Measurements from ENCODE around the gene ALOX5AP.
A peak's percentile ranks its signal among the peaks of the same experiment; 100 is the strongest.

ALOX5AP gene

DNA sequence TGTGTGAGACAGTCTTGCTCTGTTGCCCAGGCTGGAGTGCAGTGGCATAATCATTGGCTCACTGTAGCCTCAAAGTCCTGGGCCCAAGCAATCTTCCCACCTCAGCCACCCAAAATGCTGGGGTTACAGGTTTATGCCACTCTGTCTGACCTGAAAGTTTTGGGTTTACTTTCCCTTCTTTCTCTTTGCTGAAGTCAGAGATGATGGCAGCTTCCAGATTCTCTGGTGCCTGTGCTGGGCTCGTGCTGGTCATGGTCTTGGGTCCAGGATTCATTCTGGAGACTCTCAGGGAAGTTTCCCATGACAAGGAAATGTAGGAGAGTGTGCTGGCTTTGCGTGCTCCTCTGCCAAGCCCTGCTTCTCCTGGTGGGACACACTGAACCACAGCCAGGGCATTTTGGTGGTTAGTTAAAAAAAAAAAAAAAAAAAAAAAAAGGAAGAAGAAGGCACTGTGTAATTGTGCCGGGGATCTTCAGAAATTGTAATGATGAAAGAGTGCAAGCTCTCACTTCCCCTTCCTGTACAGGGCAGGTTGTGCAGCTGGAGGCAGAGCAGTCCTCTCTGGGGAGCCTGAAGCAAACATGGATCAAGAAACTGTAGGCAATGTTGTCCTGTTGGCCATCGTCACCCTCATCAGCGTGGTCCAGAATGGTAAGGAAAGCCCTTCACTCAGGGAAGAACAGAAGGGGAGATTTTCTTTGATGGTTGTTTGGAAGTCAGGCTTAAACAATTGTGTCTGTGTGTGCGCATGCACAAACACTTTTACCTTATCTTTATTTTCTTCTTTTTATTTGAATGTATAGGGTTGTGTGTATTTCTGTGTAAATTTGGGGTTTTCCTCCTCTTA, at the start of gene ALOX5AP:
ALOX5AP (plus strand) TSS at position 519 of the 847 bp plus-strand sequence; CDS start at position 582, 63 bp downstream.
- peaks cover 0 to 21% (median 13%) of the 10 kb centered on the region in 11 experiments; a peak in 9 of 22 replicates for H4K20me1 ChIP-seq
- H3K4me2 ChIP-seq, result peak within 1 kb of the TSS; percentile 74 to 99 (median 97)
- peak within 1 kb of the TSS; percentile 66 to 100 (median 98); a peak in 21 of 22 replicates for H3K27ac ChIP-seq
- H3K4me1 ChIP-seq, result peaks cover 61 to 83% (median 70%) of the 10 kb centered on the region in 10 experiments
- H3K4me3 ChIP-seq, result peak within 1 kb of the TSS; percentile 42 to 90 (median 73)
- no peaks in the 10 kb centered on the region for H3K9me3 ChIP-seq (replicated peaks in 1 of 11)
- peak; percentile 10 to 98 (median 90); a peak in 19 of 22 replicates for TF ChIP-seq Cebpa-rat (IDR thresholded peaks at IDR 0.05)
- H3K36me3 ChIP-seq, result peaks cover 0 to 42% (median 30%) of the 10 kb centered on the region in 11 experiments; a peak in 13 of 22 replicates
- 0 out of 22 replicates have a peak, but pooled peaks cover 0 to 5% (median 0%) of the 10 kb centered on the region in 11 experiments for H3K27me3 ChIP-seq
- H3K9ac ChIP-seq, result peak within 1 kb of the TSS; percentile 71 to 99 (median 92)

DNA sequence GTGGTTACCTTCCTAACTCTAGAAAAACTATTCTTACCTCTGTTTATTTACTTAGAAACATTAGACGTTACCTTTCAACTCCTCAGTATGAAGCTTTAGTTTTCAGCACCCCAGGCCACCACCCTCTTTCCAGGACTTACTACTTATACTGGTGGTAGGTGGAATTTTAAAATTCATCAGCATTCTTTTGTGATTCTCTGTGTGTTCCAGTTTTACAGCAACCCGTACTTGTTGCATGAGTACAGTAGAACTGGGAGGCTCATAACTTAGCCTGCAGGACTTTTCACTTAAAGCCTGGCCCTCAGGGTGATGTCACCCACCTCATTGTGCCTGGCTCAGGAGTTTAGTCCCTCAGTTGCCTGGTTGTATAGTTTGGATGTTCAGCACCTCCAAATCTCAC, 49.4 kb upstream of the ALOX5AP start:
- peaks cover 16 to 60% (median 37%) of the 10 kb centered on the region in 10 experiments for H3K4me1 ChIP-seq
- peak overlapping the region in 4 of 11 experiments; percentile 8 to 35 (median 16); a peak in 5 of 22 replicates for H3K4me2 ChIP-seq
- no peak overlapping the region; a peak in 1 of 22 replicates for H3K27ac ChIP-seq
- no peaks in the 10 kb centered on the region for H4K20me1 ChIP-seq
- no peak for TF ChIP-seq Cebpa-rat (IDR thresholded peaks at IDR 0.05)
- H3K27me3 ChIP-seq, result no peaks in the 10 kb centered on the region
- no peak overlapping the region for H3K9ac ChIP-seq
- H3K36me3 ChIP-seq, result no peaks in the 10 kb centered on the region
- H3K9me3 ChIP-seq (replicated peaks in 1 of 11), result peaks cover 0 to 5% (median 0%) of the 10 kb centered on the region in 11 experiments; a peak in 1 of 22 replicates
- no peak overlapping the region for H3K4me3 ChIP-seq

DNA sequence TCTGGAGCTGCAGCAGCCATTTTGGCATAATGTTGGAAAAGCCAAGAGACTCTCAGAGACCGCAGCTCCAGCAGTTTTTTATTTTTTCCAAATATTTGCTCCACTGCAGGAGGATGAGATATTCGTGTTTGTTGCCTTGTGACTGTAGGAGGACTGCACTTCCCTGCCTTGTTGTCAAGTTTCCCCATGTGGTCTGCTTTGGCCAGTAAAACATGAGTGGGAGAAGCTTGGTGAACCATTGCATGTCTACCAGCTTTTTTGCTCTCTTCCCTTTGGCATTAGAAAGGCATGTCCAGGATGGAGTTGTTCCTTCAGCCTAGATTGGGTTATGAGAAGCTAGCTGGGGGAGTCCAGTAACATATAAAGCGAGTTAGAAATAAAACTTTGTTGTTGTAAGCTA, 47.7 kb upstream of the ALOX5AP start:
- Histone ChIP-seq H3K9ac (no peak overlapping the region), H3K9me3 (replicated peaks in 1 of 11) (peaks cover 0 to 5% (median 0%) of the 10 kb centered on the region in 11 experiments; a peak in 1 of 22 replicates), H3K4me3 (no peak overlapping the region), H3K4me2 (0 out of 22 replicates have a peak overlapping the region, but pooled peaks of 1 of the 11 experiments have one; percentile 12), H3K36me3 (no peaks in the 10 kb centered on the region), H3K27ac (no peak overlapping the region), H3K4me1 (peaks cover 21 to 60% (median 37%) of the 10 kb centered on the region in 10 experiments), H4K20me1 (no peaks in the 10 kb centered on the region), H3K27me3 (no peaks in the 10 kb centered on the region)
- no peak for TF ChIP-seq Cebpa-rat (IDR thresholded peaks at IDR 0.05)

DNA sequence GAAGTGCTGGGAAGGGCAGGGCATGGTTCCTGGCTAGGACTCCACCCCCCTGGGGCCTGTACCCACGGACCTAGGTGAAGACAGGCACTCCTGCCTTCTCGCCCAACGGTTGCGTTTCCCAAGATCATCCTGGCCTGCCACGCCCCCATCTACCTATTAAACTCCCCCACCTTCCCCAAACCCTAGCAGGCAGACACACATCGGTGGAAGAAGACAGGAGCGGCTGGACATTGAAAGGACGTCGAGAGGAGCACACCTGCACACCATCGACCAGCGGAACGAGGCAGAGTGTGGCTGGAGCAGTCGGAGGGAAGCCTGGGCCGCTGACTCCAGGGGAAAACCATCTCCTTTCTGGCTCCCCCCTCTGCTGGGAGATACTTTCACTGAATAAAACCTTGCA, 45.6 kb upstream of the ALOX5AP start:
- Histone ChIP-seq H3K36me3 (no peaks in the 10 kb centered on the region), H3K4me2 (peak overlapping the region; percentile 77 to 97 (median 89)), H4K20me1 (no peaks in the 10 kb centered on the region), H3K9ac (peak overlapping the region; percentile 53 to 83 (median 79); a peak in 21 of 22 replicates), H3K27me3 (no peaks in the 10 kb centered on the region), H3K4me1 (peaks cover 21 to 74% (median 39%) of the 10 kb centered on the region in 10 experiments), H3K27ac (peak overlapping the region; percentile 21 to 94 (median 89); a peak in 20 of 22 replicates), H3K9me3 (replicated peaks in 1 of 11) (peaks cover 0 to 5% (median 0%) of the 10 kb centered on the region in 11 experiments; a peak in 1 of 22 replicates), H3K4me3 (peak overlapping the region; percentile 42 to 60 (median 51); a peak in 17 of 20 replicates)
- no peak for TF ChIP-seq Cebpa-rat (IDR thresholded peaks at IDR 0.05)

DNA sequence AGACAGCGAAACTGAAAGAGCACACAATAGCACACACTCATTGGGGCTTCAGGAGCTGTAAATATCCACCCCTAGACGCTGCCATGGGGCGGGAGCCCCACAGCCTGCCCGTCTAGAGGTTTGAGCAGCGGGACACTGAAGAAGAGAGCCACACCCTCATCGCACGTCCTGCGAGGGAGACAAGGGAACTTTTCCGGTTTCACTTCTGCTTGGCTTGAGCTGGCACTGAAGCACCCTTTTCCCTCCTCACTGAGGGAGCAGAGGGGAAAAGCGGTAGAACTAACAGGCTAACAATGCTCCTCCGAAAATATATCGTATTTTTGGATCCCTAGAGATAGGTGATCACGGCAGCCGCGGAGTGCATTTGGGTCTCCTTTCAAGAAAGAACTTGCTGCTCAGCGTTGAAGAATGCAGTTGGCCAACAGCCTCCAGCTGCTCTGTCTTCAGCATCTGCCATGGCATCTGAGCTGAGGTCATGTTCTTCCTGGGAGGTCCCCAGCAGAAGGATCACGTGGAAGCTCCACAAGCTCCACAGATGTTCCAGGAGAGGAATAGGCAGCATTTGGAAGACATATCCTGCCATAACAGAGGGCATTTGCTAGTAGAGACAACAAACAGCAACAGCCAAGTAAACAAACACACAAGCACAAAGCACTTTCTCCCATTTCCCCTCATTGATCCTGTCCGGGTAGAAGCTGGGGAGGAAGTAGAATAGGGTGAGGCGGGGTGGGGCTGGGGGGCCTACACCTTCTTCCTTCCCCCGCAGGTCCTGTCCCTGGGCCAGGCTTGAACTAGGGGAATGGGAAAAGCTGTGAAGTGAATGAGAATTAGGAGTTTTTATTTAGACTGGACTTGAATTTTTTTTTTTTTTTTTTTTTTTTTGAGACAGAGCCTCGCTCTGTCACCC, 44.8 kb upstream of the ALOX5AP start:
- Histone ChIP-seq H3K27me3 (no peaks in the 10 kb centered on the region), H3K27ac (peak overlapping the region; percentile 63 to 94 (median 89)), H3K9ac (peak overlapping the region; percentile 54 to 83 (median 79); a peak in 21 of 22 replicates), H4K20me1 (no peaks in the 10 kb centered on the region), H3K4me2 (peak overlapping the region; percentile 77 to 97 (median 89)), H3K4me3 (peak overlapping the region; percentile 42 to 60 (median 51)), H3K9me3 (replicated peaks in 1 of 11) (peaks cover 0 to 5% (median 0%) of the 10 kb centered on the region in 11 experiments; a peak in 1 of 22 replicates), H3K36me3 (no peaks in the 10 kb centered on the region), H3K4me1 (peaks cover 22 to 81% (median 47%) of the 10 kb centered on the region in 10 experiments)
- TF ChIP-seq Cebpa-rat (IDR thresholded peaks at IDR 0.05), result no peak

DNA sequence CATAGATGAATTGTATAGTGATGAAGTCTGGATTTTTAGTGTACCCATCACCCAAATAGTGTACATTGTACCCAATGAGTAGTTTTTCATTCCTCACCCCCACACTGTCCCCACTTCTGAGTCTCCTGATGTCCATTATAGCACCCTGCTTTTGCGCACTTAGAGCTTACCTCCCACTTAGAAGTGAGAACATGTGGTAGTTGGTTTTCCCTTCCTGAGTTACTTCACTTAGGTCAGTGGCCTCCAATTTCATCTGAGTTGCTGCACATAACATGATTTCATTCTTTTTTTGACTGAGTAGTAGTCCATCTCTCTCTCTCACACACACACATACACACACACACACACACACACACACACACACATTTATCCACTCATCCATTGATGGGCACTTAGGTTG, 43.2 kb upstream of the ALOX5AP start:
- Histone ChIP-seq H4K20me1 (no peaks in the 10 kb centered on the region), H3K27ac (peak overlapping the region in 8 of 11 experiments; percentile 79 to 94 (median 91); a peak in 12 of 22 replicates), H3K4me3 (no peak overlapping the region), H3K36me3 (no peaks in the 10 kb centered on the region), H3K4me1 (peaks cover 38 to 84% (median 59%) of the 10 kb centered on the region in 10 experiments), H3K9ac (no peak overlapping the region), H3K4me2 (peak overlapping the region in 7 of 11 experiments; percentile 81 to 97 (median 93); a peak in 13 of 22 replicates), H3K27me3 (no peaks in the 10 kb centered on the region), H3K9me3 (replicated peaks in 1 of 11) (peaks cover 0 to 5% (median 0%) of the 10 kb centered on the region in 11 experiments; a peak in 1 of 22 replicates)
- no peak for TF ChIP-seq Cebpa-rat (IDR thresholded peaks at IDR 0.05)

DNA sequence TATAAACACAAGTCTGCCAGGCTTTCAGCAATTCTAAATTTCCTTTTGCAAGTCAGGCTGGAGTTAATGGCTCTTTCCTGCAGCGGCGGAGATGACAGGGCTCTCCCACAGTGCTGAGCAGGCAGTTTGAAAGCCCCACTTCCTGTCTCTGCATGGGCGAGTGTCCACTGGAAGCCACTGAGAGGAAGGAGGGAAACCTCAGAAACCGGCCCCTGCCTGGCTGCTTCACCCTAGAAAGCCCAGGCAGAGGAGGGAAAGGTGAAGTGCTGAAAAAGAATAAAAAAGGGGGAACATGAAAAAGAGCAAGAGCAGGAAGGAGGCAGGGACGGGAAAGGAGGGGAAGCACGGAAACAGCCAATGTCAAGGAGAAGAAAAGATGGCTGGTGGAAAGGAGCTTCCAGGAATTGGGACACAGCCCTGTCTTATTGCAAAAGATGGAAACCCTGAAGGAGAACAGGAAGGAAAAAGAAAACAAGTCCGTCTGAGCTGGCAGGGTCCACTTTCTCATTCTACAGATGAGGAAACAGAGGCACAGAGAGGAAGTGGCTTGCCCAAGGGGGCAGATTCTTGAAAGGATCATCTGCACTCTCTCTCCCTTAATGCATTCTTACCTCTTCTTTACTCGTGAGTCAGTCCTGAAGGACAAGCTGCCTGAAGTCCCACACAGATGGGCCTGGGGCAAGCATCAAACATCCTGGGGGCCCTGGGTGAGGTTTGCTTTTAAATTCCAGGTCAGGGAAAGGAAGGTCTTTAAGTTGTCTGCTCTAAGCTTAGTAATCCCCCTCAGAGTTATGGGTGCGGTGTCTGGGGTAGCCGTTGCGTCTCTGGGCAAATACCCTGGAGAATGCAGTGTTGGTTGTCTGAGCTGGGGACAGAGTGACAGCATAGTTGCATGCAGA, 38.8 kb upstream of the ALOX5AP start:
- Histone ChIP-seq H3K9ac (peak overlapping the region in 10 of 11 experiments; percentile 9 to 69 (median 52); a peak in 15 of 22 replicates), H3K4me1 (peaks cover 18 to 99% (median 74%) of the 10 kb centered on the region in 10 experiments), H3K4me2 (peak overlapping the region; percentile 67 to 92 (median 79)), H3K27me3 (no peaks in the 10 kb centered on the region), H3K4me3 (peak overlapping the region in 7 of 10 experiments; percentile 0 to 55 (median 29); a peak in 10 of 20 replicates), H3K9me3 (replicated peaks in 1 of 11) (no peaks in the 10 kb centered on the region), H4K20me1 (no peaks in the 10 kb centered on the region), H3K27ac (peak overlapping the region in 10 of 11 experiments; percentile 48 to 85 (median 74); a peak in 20 of 22 replicates), H3K36me3 (no peaks in the 10 kb centered on the region)
- TF ChIP-seq Cebpa-rat (IDR thresholded peaks at IDR 0.05), result peak in 5 of 11 experiments; percentile 24 to 69 (median 58); a peak in 6 of 22 replicates
